ENCODE data around the gene IFTAP.

The IFTAP gene

DNA sequence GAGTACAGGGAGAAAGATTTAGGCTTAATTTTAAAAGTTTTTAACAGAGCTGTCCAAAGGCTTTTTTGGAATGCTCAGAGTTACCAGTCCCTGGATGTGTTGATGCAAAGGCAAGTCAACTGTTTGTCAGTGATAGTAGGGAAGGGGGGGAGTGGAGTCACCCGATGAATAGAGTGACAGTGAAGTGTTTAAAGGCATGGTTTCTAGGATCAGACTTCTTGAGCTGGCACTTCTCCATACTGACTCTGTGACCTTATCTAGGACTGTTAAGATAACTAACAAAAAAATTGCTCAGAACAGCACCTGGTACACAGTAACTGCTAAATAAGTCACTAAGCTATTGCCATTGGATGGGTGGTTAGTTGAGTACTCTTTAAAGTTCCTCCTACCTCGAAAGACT is 15.1 kb downstream of the IFTAP start:
- Histone ChIP-seq H3K4me1 (ENCODE audit: control insufficient read depth, low read depth, low read length) (no peaks in the 10 kb centered on the region), H3K27me3 (ENCODE audit: insufficient read depth, low read length, poor library complexity) (no peaks in the 10 kb centered on the region), H2AK5ac (ENCODE audit: low read length) (no peak overlapping the region), H3K79me2 (ENCODE audit: control insufficient read depth, insufficient read depth, low read length) (no peaks in the 10 kb centered on the region), H3K9ac (ENCODE audit: low read length) (no peak overlapping the region), H2BK5ac (ENCODE audit: low read length) (no peak overlapping the region), H3K27ac (ENCODE audit: low read depth, low read length) (no peak overlapping the region), H4K8ac (ENCODE audit: low read depth, low read length) (no peak overlapping the region), H3K36me3 (ENCODE audit: control insufficient read depth, insufficient read depth, low read length) (no peaks in the 10 kb centered on the region), H4K5ac (ENCODE audit: low read length) (no peak overlapping the region), H3K4me2 (ENCODE audit: low read length) (no peak overlapping the region), H2BK120ac (ENCODE audit: low read depth, low read length) (no peak overlapping the region), H2BK15ac (replicated peaks; ENCODE audit: low read depth) (no peak overlapping the region), H3K4me3 (ENCODE audit: low read length) (no peak overlapping the region), H3K79me1 (ENCODE audit: low read length) (no peaks in the 10 kb centered on the region), H3K4ac (ENCODE audit: low read depth, low read length) (no peak overlapping the region), H3K23ac (ENCODE audit: low read length) (no peak overlapping the region), H3K18ac (ENCODE audit: low read length) (no peak overlapping the region), H3K56ac (ENCODE audit: low read length) (no peak overlapping the region)
- WGBS (ENCODE audit: extremely low coverage, insufficient coverage, low lambda C conversion rate): no CpG with 5 or more reads among the region's 2 CpGs
- DNase-seq: no peak

DNA sequence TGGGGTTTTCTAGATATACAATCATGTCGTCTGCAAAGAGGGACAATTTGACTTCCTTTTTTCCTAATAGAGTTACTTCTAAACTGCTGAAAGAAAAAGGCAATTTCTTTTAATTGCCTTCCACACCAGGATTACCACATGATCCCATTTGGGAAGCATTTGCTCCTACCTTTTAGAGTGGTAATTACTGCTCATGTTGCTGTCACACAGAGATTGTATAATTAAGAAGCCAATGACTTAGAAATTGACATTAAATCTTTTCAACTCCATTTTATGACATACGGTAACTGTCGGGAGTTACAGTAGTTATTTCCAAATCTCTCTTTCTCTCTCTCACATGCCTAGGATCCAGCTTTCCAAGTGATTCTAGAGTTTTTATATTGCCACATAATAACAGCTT is 21.5 kb downstream of the IFTAP start:
- H2BK5ac ChIP-seq (ENCODE audit: low read length): no peak overlapping the region
- no peak overlapping the region for H2AK5ac ChIP-seq (ENCODE audit: low read length)
- H3K9ac ChIP-seq (ENCODE audit: low read length): no peak overlapping the region
- no peak overlapping the region for H3K4ac ChIP-seq (ENCODE audit: low read depth, low read length)
- H3K23ac ChIP-seq (ENCODE audit: low read length): no peak overlapping the region
- no peak overlapping the region for H4K5ac ChIP-seq (ENCODE audit: low read length)
- no peak overlapping the region for H3K4me2 ChIP-seq (ENCODE audit: low read length)
- no peaks in the 10 kb centered on the region for H3K36me3 ChIP-seq (ENCODE audit: control insufficient read depth, insufficient read depth, low read length)
- H3K27ac ChIP-seq (ENCODE audit: low read depth, low read length): no peak overlapping the region
- H4K8ac ChIP-seq (ENCODE audit: low read depth, low read length): no peak overlapping the region
- H3K56ac ChIP-seq (ENCODE audit: low read length): no peak overlapping the region
- WGBS (ENCODE audit: extremely low coverage, insufficient coverage, low lambda C conversion rate): no CpG with 5 or more reads among the region's 3 CpGs
- H3K18ac ChIP-seq (ENCODE audit: low read length): no peak overlapping the region
- H2BK15ac ChIP-seq (replicated peaks; ENCODE audit: low read depth): no peak overlapping the region
- no peaks in the 10 kb centered on the region for H3K27me3 ChIP-seq (ENCODE audit: insufficient read depth, low read length, poor library complexity)
- no peak overlapping the region for H3K4me3 ChIP-seq (ENCODE audit: low read length)
- H3K79me1 ChIP-seq (ENCODE audit: low read length): no peaks in the 10 kb centered on the region
- DNase-seq: no peak
- no peak overlapping the region for H2BK120ac ChIP-seq (ENCODE audit: low read depth, low read length)
- no peaks in the 10 kb centered on the region for H3K79me2 ChIP-seq (ENCODE audit: control insufficient read depth, insufficient read depth, low read length)
- no peaks in the 10 kb centered on the region for H3K4me1 ChIP-seq (ENCODE audit: control insufficient read depth, low read depth, low read length)

DNA sequence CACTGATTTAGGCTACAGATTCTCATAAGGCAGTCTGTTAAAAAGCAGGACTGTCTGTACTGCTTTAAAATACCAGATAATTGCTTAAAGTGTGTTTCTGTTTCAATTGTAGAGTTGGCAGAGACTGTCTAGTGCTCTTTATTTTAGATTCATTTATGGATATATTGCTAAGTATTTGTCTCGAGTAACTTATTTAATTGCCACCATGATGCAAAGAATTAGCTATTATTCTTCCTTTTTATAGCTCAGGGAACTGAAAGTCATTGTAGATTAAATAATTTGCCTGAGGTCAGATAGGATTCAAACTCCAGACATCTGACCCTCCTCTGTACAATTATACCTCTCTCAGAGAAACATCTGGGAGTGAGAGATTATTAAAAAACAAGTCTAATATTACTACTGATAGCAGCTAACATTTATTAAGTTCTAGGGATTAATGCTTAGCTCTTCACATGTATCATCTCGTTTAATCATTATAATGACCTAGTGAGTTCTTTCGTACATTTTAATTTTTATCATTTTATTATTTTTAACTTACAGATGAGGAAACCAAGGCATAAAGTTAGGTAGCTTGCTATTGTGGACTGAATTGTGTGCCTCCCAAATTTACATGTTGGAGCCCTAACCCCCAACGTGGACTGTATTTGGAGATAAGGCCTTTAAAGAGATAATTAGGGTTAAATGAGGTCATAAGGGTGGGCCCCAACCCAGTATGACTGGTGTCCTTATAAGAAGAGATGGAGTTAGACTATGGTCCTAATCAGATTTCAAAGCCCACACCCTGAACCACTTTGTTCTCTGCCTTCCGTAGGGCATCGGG is 23.5 kb downstream of the IFTAP start:
- Histone ChIP-seq H3K23ac (ENCODE audit: low read length) (no peak overlapping the region), H3K56ac (ENCODE audit: low read length) (no peak overlapping the region), H3K79me2 (ENCODE audit: control insufficient read depth, insufficient read depth, low read length) (no peaks in the 10 kb centered on the region), H3K27me3 (ENCODE audit: insufficient read depth, low read length, poor library complexity) (no peaks in the 10 kb centered on the region), H3K79me1 (ENCODE audit: low read length) (no peaks in the 10 kb centered on the region), H2AK5ac (ENCODE audit: low read length) (no peak overlapping the region), H4K8ac (ENCODE audit: low read depth, low read length) (no peak overlapping the region), H2BK5ac (ENCODE audit: low read length) (no peak overlapping the region), H4K5ac (ENCODE audit: low read length) (no peak overlapping the region), H2BK15ac (replicated peaks; ENCODE audit: low read depth) (no peak overlapping the region), H2BK120ac (ENCODE audit: low read depth, low read length) (no peak overlapping the region), H3K4me3 (ENCODE audit: low read length) (no peak overlapping the region), H3K4ac (ENCODE audit: low read depth, low read length) (no peak overlapping the region), H3K18ac (ENCODE audit: low read length) (no peak overlapping the region), H3K36me3 (ENCODE audit: control insufficient read depth, insufficient read depth, low read length) (no peaks in the 10 kb centered on the region), H3K27ac (ENCODE audit: low read depth, low read length) (no peak overlapping the region), H3K4me2 (ENCODE audit: low read length) (no peak overlapping the region), H3K4me1 (ENCODE audit: control insufficient read depth, low read depth, low read length) (no peaks in the 10 kb centered on the region), H3K9ac (ENCODE audit: low read length) (no peak overlapping the region)
- no peak for DNase-seq
- no CpG with 5 or more reads among the region's 6 CpGs for WGBS (ENCODE audit: extremely low coverage, insufficient coverage, low lambda C conversion rate)

DNA sequence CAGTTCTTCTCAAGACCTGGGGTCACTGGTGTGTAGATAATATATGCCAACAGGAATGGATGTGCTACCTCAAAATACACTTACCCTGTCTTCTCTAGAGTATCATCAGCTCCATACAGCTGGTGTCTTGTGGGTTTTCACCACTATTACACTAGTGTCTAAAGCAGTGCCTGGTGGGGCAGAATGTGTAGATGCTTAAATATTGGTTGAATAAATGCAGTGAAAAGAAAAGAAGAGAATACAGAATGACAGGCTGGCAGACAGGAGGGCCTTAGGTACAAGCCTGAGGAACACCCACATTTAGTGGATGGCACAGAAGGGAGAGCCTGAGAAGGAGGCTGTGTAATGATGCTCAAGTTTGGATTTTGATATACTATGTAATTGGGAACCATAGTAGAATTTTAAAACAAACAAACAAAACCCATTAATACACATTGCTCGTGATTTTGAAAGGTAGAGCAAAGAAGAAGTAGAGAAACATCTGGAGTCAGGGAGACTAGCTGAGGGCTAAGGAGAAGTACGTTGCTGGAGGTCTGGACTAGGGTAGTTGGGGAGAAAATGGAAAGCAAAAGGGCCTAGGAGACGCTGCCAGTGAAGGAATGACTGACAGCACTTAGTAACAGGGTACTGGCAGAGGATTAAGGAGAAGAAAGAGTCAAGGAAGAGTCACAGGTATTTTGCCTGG is 24.2 kb downstream of the IFTAP start:
- no peak for DNase-seq
- Histone ChIP-seq H3K36me3 (ENCODE audit: control insufficient read depth, insufficient read depth, low read length) (no peaks in the 10 kb centered on the region), H3K27ac (ENCODE audit: low read depth, low read length) (no peak overlapping the region), H2BK15ac (replicated peaks; ENCODE audit: low read depth) (no peak overlapping the region), H3K4me2 (ENCODE audit: low read length) (no peak overlapping the region), H2AK5ac (ENCODE audit: low read length) (no peak overlapping the region), H3K4me1 (ENCODE audit: control insufficient read depth, low read depth, low read length) (no peaks in the 10 kb centered on the region), H4K8ac (ENCODE audit: low read depth, low read length) (no peak overlapping the region), H3K9ac (ENCODE audit: low read length) (no peak overlapping the region), H2BK120ac (ENCODE audit: low read depth, low read length) (no peak overlapping the region), H2BK5ac (ENCODE audit: low read length) (no peak overlapping the region), H3K18ac (ENCODE audit: low read length) (no peak overlapping the region), H4K5ac (ENCODE audit: low read length) (no peak overlapping the region), H3K79me1 (ENCODE audit: low read length) (no peaks in the 10 kb centered on the region), H3K4ac (ENCODE audit: low read depth, low read length) (no peak overlapping the region), H3K56ac (ENCODE audit: low read length) (no peak overlapping the region), H3K4me3 (ENCODE audit: low read length) (no peak overlapping the region), H3K79me2 (ENCODE audit: control insufficient read depth, insufficient read depth, low read length) (no peaks in the 10 kb centered on the region), H3K23ac (ENCODE audit: low read length) (no peak overlapping the region), H3K27me3 (ENCODE audit: insufficient read depth, low read length, poor library complexity) (no peaks in the 10 kb centered on the region)
- no CpG with 5 or more reads among the region's 3 CpGs for WGBS (ENCODE audit: extremely low coverage, insufficient coverage, low lambda C conversion rate)

DNA sequence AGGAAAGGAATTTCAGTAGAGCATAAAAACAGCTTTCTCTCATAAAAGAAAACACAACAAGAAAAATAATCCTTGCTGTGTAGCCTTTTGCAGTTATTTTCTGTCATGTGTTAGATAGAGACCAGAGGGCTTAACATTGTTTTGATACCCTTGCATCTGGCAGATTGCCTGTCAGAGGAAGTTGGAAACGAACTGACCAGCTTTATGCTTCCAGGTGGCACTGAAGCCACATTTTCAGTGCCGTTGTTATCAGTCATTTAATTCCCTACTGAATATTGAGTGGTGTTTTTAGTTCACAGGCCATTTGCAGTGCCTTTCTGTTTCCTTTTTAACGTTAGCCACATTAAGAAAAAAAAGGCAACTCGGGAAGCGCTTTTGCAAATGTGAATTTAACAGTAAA is 25.2 kb downstream of the IFTAP start:
- peak; percentile 10 for DNase-seq
- no peaks in the 10 kb centered on the region for H3K79me1 ChIP-seq (ENCODE audit: low read length)

More for the DNA sequence above, 25.2 kb downstream of the IFTAP start:
- H3K36me3 ChIP-seq (ENCODE audit: control insufficient read depth, insufficient read depth, low read length): no peaks in the 10 kb centered on the region
- no peak overlapping the region for H3K4me3 ChIP-seq (ENCODE audit: low read length)
- no peak overlapping the region for H3K4ac ChIP-seq (ENCODE audit: low read depth, low read length)
- H3K23ac ChIP-seq (ENCODE audit: low read length): no peak overlapping the region
- H3K4me1 ChIP-seq (ENCODE audit: control insufficient read depth, low read depth, low read length): no peaks in the 10 kb centered on the region
- H2BK120ac ChIP-seq (ENCODE audit: low read depth, low read length): no peak overlapping the region
- no peaks in the 10 kb centered on the region for H3K79me2 ChIP-seq (ENCODE audit: control insufficient read depth, insufficient read depth, low read length)
- H3K18ac ChIP-seq (ENCODE audit: low read length): no peak overlapping the region
- no peak overlapping the region for H2BK5ac ChIP-seq (ENCODE audit: low read length)
- no peak overlapping the region for H4K5ac ChIP-seq (ENCODE audit: low read length)
- H4K8ac ChIP-seq (ENCODE audit: low read depth, low read length): no peak overlapping the region
- no CpG with 5 or more reads among the region's 5 CpGs for WGBS (ENCODE audit: extremely low coverage, insufficient coverage, low lambda C conversion rate)
- H3K27me3 ChIP-seq (ENCODE audit: insufficient read depth, low read length, poor library complexity): no peaks in the 10 kb centered on the region
- H3K27ac ChIP-seq (ENCODE audit: low read depth, low read length): no peak overlapping the region
- H3K9ac ChIP-seq (ENCODE audit: low read length): no peak overlapping the region
- no peak overlapping the region for H2AK5ac ChIP-seq (ENCODE audit: low read length)
- H3K56ac ChIP-seq (ENCODE audit: low read length): no peak overlapping the region
- H3K4me2 ChIP-seq (ENCODE audit: low read length): no peak overlapping the region
- H2BK15ac ChIP-seq (replicated peaks; ENCODE audit: low read depth): no peak overlapping the region

Measured in mesendoderm (in vitro differentiated cells).